IMR-90 (cell line): ENCODE results near the gene EXT2. TPM values are rescaled to one million over a fixed set of nuclear protein-coding genes. Genes with fewer than 3 reads are reported as not detected.
A peak's percentile ranks its signal among the peaks of the same experiment; 100 is the strongest.

Experiments used
- ATAC-seq: fragments of 200-7000 bp; cut with Tn5 transposase; 2 replicates; pipeline ENCODE4 v1.9.1; 2020; ENCODE audit warnings: low read depth, mild to moderate bottlenecking, moderate library complexity
- BruUV-seq: library from RNA; stranded (reverse); fragments of 400-500 nt; replicated peaks from 2 replicates; lab custom pipeline; 2021; lab: Mats Ljungman, UMichigan
- CTCF ChIA-PET: fragments of 300-600 bp; formaldehyde crosslinking; extraction: SDS; loops from one replicate; lab custom pipeline; 2021; ENCODE audit warnings: antibody characterized with exemption; lab: Yijun Ruan, JAX
- POLR2A ChIA-PET: fragments of 300-600 bp; sonication (Branson Sonifier 250); formaldehyde crosslinking; loops from one replicate; lab custom pipeline; 2022; ENCODE audit warnings: antibody characterized with exemption; ENCODE audit not compliant: unreplicated experiment; lab: Charles Lee
- DNase-seq: peaks from one replicate; pipeline ENCODE4 v3.0.0; 2013
- H2AFZ ChIP-seq: replicated peaks from 2 replicates; pipeline ENCODE3; 2013; ENCODE audit warnings: low read length, mild to moderate bottlenecking; ENCODE audit not compliant: poor library complexity
- H2AK5ac ChIP-seq: 2 replicates; pipeline ENCODE4 v1.6.1; 2013; ENCODE audit warnings: low read depth, low read length, inconsistent platforms
- H2AK9ac ChIP-seq: replicated peaks from 2 replicates; pipeline ENCODE3; 2013; ENCODE audit warnings: mild to moderate bottlenecking, low read depth, low read length, moderate library complexity; ENCODE audit not compliant: poor library complexity
- H2BK120ac ChIP-seq: 2 replicates; pipeline ENCODE4 v1.6.1; 2013; ENCODE audit warnings: low read depth, low read length, inconsistent platforms
- H2BK15ac ChIP-seq: 3 replicates; pipeline ENCODE4 v1.6.1; 2013; ENCODE audit warnings: low read depth, low read length, inconsistent platforms
- H2BK20ac ChIP-seq: 2 replicates; pipeline ENCODE4 v1.6.1; 2013; ENCODE audit warnings: low read depth, mild to moderate bottlenecking, inconsistent platforms, low read length, moderate library complexity
- H2BK5ac ChIP-seq: 2 replicates; pipeline ENCODE4 v1.6.1; 2013; ENCODE audit warnings: mild to moderate bottlenecking, low read depth, low read length, inconsistent platforms; ENCODE audit not compliant: poor library complexity, severe bottlenecking
- H3K14ac ChIP-seq: replicated peaks from 2 replicates; pipeline ENCODE4 v1.6.1; 2013; ENCODE audit warnings: low read depth, low read length, inconsistent platforms
- H3K18ac ChIP-seq: 2 replicates; pipeline ENCODE4 v1.6.1; 2013; ENCODE audit warnings: low read depth, low read length, control low read depth
- H3K23ac ChIP-seq: 2 replicates; pipeline ENCODE4 v1.6.1; 2013; ENCODE audit warnings: low read depth, low read length, inconsistent platforms
- H3K27ac ChIP-seq: 2 replicates; pipeline ENCODE4 v1.5.1; 2013; ENCODE audit warnings: mild to moderate bottlenecking, control low read depth, low read length; ENCODE audit not compliant: insufficient read depth
- H3K27me3 ChIP-seq: 2 replicates; pipeline ENCODE4 v1.6.1; 2013; ENCODE audit warnings: low read length; ENCODE audit not compliant: control insufficient read depth, insufficient read depth
- H3K36me3 ChIP-seq: 2 replicates; pipeline ENCODE4 v1.6.1; 2013; ENCODE audit warnings: low read length, mixed read lengths; ENCODE audit not compliant: control insufficient read depth, insufficient read depth
- H3K4ac ChIP-seq: 2 replicates; pipeline ENCODE4 v1.6.1; 2013; ENCODE audit warnings: low read depth, low read length, inconsistent platforms
- H3K4me1 ChIP-seq: 2 replicates; pipeline ENCODE4 v1.6.1; 2013; ENCODE audit warnings: low read length, mixed read lengths; ENCODE audit not compliant: control insufficient read depth, insufficient read depth
- H3K4me2 ChIP-seq: 2 replicates; pipeline ENCODE4 v1.6.1; 2013; ENCODE audit warnings: low read depth, mild to moderate bottlenecking, control low read depth, low read length, moderate library complexity
- H3K4me3 ChIP-seq: 2 replicates; pipeline ENCODE4 v1.5.1; 2013; ENCODE audit warnings: low read depth, mild to moderate bottlenecking, control low read depth, low read length, moderate library complexity; ENCODE audit not compliant: insufficient read depth
- H3K56ac ChIP-seq: 2 replicates; pipeline ENCODE4 v1.6.1; 2013; ENCODE audit warnings: low read length, inconsistent platforms; ENCODE audit not compliant: insufficient read depth; ENCODE audit errors: extremely low read depth
- H3K79me1 ChIP-seq, 2 experiments: 2 replicates each; pipeline ENCODE4 v1.6.1; 2013; ENCODE audit warnings: low read length in 2 of 2, inconsistent platforms in 1 of 2, low read depth in 1 of 2
- H3K9ac ChIP-seq: 2 replicates; pipeline ENCODE4 v1.6.1; 2013; ENCODE audit warnings: low read depth, low read length, control low read depth
- H3K9me1 ChIP-seq: 2 replicates; pipeline ENCODE4 v1.6.1; 2013; ENCODE audit warnings: low read length, inconsistent platforms; ENCODE audit not compliant: insufficient read depth
- H3K9me3 ChIP-seq: 2 replicates; pipeline ENCODE4 v1.6.1; 2013; ENCODE audit warnings: low read length; ENCODE audit not compliant: control insufficient read depth, insufficient read depth
- H4K20me1 ChIP-seq: 2 replicates; pipeline ENCODE4 v1.6.1; 2013; ENCODE audit warnings: low read length, inconsistent platforms; ENCODE audit not compliant: insufficient read depth
- H4K5ac ChIP-seq: 2 replicates; pipeline ENCODE4 v1.6.1; 2013; ENCODE audit warnings: mild to moderate bottlenecking, low read depth, low read length, control low read depth
- H4K8ac ChIP-seq, 2 experiments: 2 replicates each; pipeline ENCODE4 v1.6.1; 2013; ENCODE audit warnings: low read depth in 2 of 2, low read length in 2 of 2, control low read depth in 1 of 2, inconsistent platforms in 1 of 2
- H4K91ac ChIP-seq: 2 replicates; pipeline ENCODE4 v1.6.1; 2013; ENCODE audit warnings: low read depth, low read length, inconsistent platforms; ENCODE audit not compliant: insufficient read depth
- FOS ChIP-seq: fragments of 150-350 bp; IDR thresholded peaks from 2 replicates; pipeline ENCODE4 v1.6.1; 2016; ENCODE audit warnings: low read depth, low read length
- MAFK ChIP-seq: IDR thresholded peaks from 2 replicates; pipeline ENCODE4 v1.6.1; 2012; ENCODE audit warnings: low read depth, low read length, improper control_type of control experiment
- MAZ ChIP-seq: IDR thresholded peaks from 2 replicates; pipeline ENCODE4 v1.6.1; 2012; ENCODE audit warnings: low read depth, mild to moderate bottlenecking, low read length, improper control_type of control experiment, moderate library complexity, borderline replicate concordance
- POLR2A ChIP-seq: IDR thresholded peaks from 2 replicates; pipeline ENCODE4 v1.6.1; 2012; ENCODE audit warnings: mild to moderate bottlenecking, low read depth, low read length
- WGBS, 2 experiments: methylation state at CpG; one replicate each; pipeline versions ENCODE4 v1.1.5 to v1.1.7; 2013; ENCODE audit warnings: missing lambda C conversion rate in 2 of 2; ENCODE audit not compliant: insufficient read length in 1 of 2; ENCODE audit errors: extremely low coverage in 2 of 2; 5-methylcytosine and 5-hydroxymethylcytosine counted together
- dilution Hi-C: fragments of 300-500 bp; cut with HindIII; formaldehyde crosslinking; loops from one replicate; pipeline ENCODE4 v1.14.3; 2018; ENCODE audit warnings: low sequenced_read_pairs; ENCODE audit not compliant: unreplicated experiment
- in situ Hi-C: fragments of 300-500 bp; cut with MboI; formaldehyde crosslinking; loops from 3 replicates; pipeline ENCODE4 v1.14.3; 2019; ENCODE audit warnings: low sequenced_read_pairs, inconsistent platforms, mixed read lengths
- intact Hi-C: fragments of 100-400 bp; cut with micrococcal nuclease; formaldehyde crosslinking; loops from 2 replicates; pipeline ENCODE4 v1.10.0; 2022
- polyA plus RNA-seq, 3 experiments: library from polyadenylated mRNA; depleted of rRNA; stranded (reverse); fragments of >200 nt; gene quantifications; 2 replicates each; pipeline ENCODE4 v1.2.3, GENCODE V29; 2012; ENCODE audit warnings: low replicate concordance in 1 of 3
- total RNA-seq: library from RNA; depleted of rRNA; stranded (reverse); fragments of >200 nt; gene quantifications from 2 replicates; pipeline ENCODE4 v1.2.3, GENCODE V29; 2012

The EXT2 gene
- total and polyA plus RNA-seq, 2 of the 4 experiments (the other 2 are of a cell fraction) = 75.0 to 85.3 TPM

DNA sequence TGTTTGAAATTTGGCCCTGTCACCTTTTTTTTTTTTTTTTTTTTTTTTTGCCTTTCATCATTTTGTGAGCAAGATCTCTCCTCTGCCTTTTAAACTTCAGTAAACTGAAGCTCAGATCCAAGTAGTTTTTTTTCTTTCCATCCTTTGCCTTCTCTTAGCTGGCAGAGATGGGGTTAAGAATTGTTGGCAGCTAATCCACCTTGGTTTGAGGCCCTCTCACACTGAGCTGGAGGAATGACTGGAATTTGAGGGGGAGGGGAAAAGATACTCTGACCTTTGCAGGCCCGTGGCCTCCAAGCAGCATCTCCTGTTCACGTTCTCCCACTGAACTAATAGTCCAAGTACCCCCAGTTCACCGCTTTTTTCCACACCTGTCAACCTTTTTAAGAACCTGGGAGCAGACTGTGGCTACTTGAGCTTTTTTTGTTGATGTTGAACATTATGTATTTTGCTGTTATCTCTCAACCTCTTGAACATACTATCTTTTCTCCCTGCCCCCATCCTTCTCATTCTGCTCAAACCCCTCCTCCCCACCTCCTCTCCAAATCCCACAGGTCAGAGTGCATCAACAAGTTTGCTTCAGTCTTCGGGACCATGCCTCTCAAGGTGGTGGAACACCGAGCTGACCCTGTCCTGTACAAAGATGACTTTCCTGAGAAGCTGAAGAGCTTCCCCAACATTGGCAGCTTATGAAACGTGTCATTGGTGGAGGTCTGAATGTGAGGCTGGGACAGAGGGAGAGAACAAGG lies 148.3 kb downstream of the EXT2 start (continued):
- no peak for TF ChIP-seq MAFK
- TF ChIP-seq MAZ = no peak

DNA sequence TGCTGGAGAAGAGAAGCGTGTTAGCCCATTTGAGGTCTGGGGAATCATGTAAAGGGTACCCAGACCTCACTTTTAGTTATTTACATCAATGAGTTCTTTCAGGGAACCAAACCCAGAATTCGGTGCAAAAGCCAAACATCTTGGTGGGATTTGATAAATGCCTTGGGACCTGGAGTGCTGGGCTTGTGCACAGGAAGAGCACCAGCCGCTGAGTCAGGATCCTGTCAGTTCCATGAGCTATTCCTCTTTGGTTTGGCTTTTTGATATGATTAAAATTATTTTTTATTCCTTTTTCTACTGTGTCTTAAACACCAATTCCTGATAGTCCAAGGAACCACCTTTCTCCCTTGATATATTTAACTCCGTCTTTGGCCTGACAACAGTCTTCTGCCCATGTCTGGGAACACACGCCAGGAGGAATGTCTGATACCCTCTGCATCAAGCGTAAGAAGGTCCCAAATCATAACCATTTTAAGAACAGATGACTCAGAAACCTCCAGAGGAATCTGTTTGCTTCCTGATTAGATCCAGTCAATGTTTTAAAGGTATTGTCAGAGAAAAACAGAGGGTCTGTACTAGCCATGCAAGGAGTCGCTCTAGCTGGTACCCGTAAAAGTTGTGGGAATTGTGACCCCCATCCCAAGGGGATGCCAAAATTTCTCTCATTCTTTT lies 149.3 kb downstream of the EXT2 start:
- no peak overlapping the region for H3K27ac ChIP-seq
- peak overlapping the region; percentile 77; the same call in 1 of the 3 replicates for H2BK15ac ChIP-seq
- H3K23ac ChIP-seq = peak overlapping the region; percentile 82; the same call in 1 of the 2 replicates
- peak; percentile 18; the same call in 1 of the 2 replicates for ATAC-seq
- 0 out of 2 replicates have a peak, but pooled peaks cover 4% of the 10 kb centered on the region for H3K36me3 ChIP-seq
- no peak overlapping the region for H3K9ac ChIP-seq
- H4K8ac ChIP-seq = peak overlapping the region; percentile 35 to 57
- H2BK120ac ChIP-seq = peak overlapping the region; percentile 97
- in situ Hi-C loops = no loop called here
- WGBS, 2 experiments = no CpG with 5 or more reads among the region's 8 CpGs
- intact Hi-C loops = loop anchor here (1.0 kb wide), 1 partner anchor 43 kb away; no protein-coding TSS in a partner anchor
- peak; percentile 43 for DNase-seq
- H3K9me3 ChIP-seq = no peaks in the 10 kb centered on the region
- BruUV-seq = TSS peak; percentile 56
- H4K5ac ChIP-seq = peak overlapping the region; percentile 24; the same call in 1 of the 2 replicates
- H4K91ac ChIP-seq = peak overlapping the region; percentile 93
- dilution Hi-C loops = no loop called here
- no peak overlapping the region for H3K4me2 ChIP-seq
- H2AK9ac ChIP-seq = no peak overlapping the region
- H3K9me1 ChIP-seq = peaks cover 11% of the 10 kb centered on the region
- peak overlapping the region; percentile 39; the same call in 1 of the 2 replicates for H3K56ac ChIP-seq
- peaks cover 0 to 11% of the 10 kb centered on the region in 2 experiments; a peak in 2 of 4 replicates for H3K79me1 ChIP-seq
- no peaks in the 10 kb centered on the region for H3K27me3 ChIP-seq
- CTCF ChIA-PET = interaction anchor here (0.9 kb wide), 1 partner anchor 66 kb away, joined by 4 read pairs; no protein-coding TSS in a partner anchor
- TF ChIP-seq FOS (0 out of 2 replicates have a peak, but pooled peaks have one; percentile 1), POLR2A (no peak)
- H3K4me3 ChIP-seq = no peak overlapping the region
- H2BK5ac ChIP-seq = no peak overlapping the region
- peak overlapping the region; percentile 98 for H2BK20ac ChIP-seq
- peak overlapping the region; percentile 43; the same call in 1 of the 2 replicates for H3K14ac ChIP-seq
- H3K4me1 ChIP-seq = peaks cover 26% of the 10 kb centered on the region
- no peaks in the 10 kb centered on the region for H4K20me1 ChIP-seq
- H3K4ac ChIP-seq = peak overlapping the region; percentile 95
- peak overlapping the region; percentile 2; the same call in 1 of the 2 replicates for H2AK5ac ChIP-seq
- POLR2A ChIA-PET = no interaction called here
- no peak overlapping the region for H2AFZ ChIP-seq
- H3K18ac ChIP-seq = peak overlapping the region; percentile 71; the same call in 1 of the 2 replicates
